Left lung (tissue), 10 donors: ENCODE measurements around the gene JADE2. TPM values are rescaled to one million over a fixed set of nuclear protein-coding genes. Genes with fewer than 3 reads are reported as not detected.
"Not testable (repeated sequence)": the region's sequence is repeated elsewhere in the genome, so short reads cannot be mapped to it uniquely, and the experiment has no call there.

ENCODE experiments used
- ATAC-seq: fragments of 200-7000 bp; cut with Tn5 transposase; one replicate; pipeline ENCODE4 v1.9.1; 2020; ENCODE audit warnings: moderate library complexity
- DNase-seq, 4 donors: peaks; one replicate each; pipeline ENCODE4 v3.0.0-alpha.2; 2013 to 2020
- H3K27ac ChIP-seq, 2 donors: fragments of 200-600 bp; sonication (generic) in 1 of 2; one replicate each; pipeline versions ENCODE4 v1.5.0 to v1.8.0; 2020 to 2021
- H3K27me3 ChIP-seq, 2 donors: fragments of 200-600 bp; sonication (generic) in 1 of 2; one replicate each; pipeline versions ENCODE4 v1.5.0 to v1.8.0; 2020 to 2021
- H3K36me3 ChIP-seq, 2 donors: fragments of 200-600 bp; sonication (generic) in 1 of 2; one replicate each; pipeline versions ENCODE4 v1.5.0 to v1.8.0; 2020 to 2021
- H3K4me1 ChIP-seq, 2 donors: fragments of 200-600 bp; one replicate each; pipeline ENCODE4 v1.8.0; 2021
- H3K4me3 ChIP-seq, 2 donors: fragments of 200-600 bp; sonication (generic) in 1 of 2; one replicate each; pipeline versions ENCODE4 v1.5.0 to v1.8.0; 2020 to 2021; ENCODE audit warnings: mild to moderate bottlenecking in 1 of 2
- H3K9me3 ChIP-seq, 2 donors: fragments of 200-600 bp; sonication (generic) in 1 of 2; one replicate each; pipeline versions ENCODE4 v1.5.0 to v1.8.0; 2020 to 2021
- intact Hi-C, 2 donors: fragments of 100-400 bp; cut with DNase I; formaldehyde crosslinking; loops; one replicate each; pipeline versions ENCODE4 v1.11.2 to v1.14.2; 2022
- polyA plus RNA-seq, 6 donors: library from polyadenylated mRNA; unstranded; fragments of 120-200 nt; gene quantifications; one replicate each; pipeline ENCODE4 v1.2.1, GENCODE V29; 2013; ENCODE audit not compliant: insufficient read length in 6 of 6
- total RNA-seq, 2 donors: library from RNA; stranded (reverse); fragmentation: NEBNext Ultra II Directional; extraction: Animal tissue kit (Norgen Biotek cat#: 25700); gene quantifications; one replicate each; pipeline ENCODE4 v1.2.1, GENCODE V29; 2021
- TF ChIP-seq, protein P1 (sequence below), 2 donors: fragments of 200-600 bp; sonication (generic) in 1 of 2; IDR thresholded peaks; one replicate each; pipeline versions ENCODE4 v1.5.0 to v1.8.0; 2021; ENCODE audit warnings: antibody characterized with exemption in 2 of 2
- donor health status: DM: no; HTN: yes; CAD: no.
- donor health status: DM: no; HTN: no; CAD: no.

JADE2 gene
- total and polyA plus RNA-seq, 8 donors = 13.5 to 51.1 (median 17.3) TPM

DNA sequence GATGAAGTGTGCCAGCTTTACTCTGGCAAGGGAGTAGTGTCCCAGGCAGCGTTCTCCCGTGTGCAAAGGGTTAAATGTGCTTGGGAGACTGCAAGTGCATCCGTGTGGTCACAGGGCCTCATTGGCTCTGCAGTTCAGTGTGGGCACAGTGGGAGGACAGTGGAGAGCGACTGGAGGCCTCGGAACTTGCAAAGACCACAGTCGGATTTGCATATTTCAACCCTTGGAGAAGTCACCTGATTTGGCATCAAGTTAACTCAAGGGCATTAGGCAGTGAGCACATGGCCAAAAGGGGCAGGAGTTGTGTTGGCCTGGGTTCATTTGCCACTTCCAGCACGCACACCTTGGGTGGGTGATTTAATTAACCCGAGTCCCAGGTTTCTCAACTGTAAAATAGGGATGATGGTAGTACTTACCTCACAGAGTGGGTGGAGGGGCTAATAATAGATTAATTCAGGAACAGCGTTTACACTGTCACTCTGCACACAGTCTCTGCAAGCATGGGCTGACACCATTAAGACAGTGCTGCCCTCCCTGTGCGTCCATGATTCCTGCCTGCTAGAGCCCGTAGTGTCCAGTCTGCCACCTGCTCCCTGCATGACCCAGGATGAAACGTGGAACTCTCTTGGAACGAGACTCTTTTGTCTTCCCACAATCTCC, 22.7 kb downstream of the JADE2 start:
- no peak for DNase-seq
- Histone ChIP-seq H3K36me3 (peaks cover 0 to 44% of the 10 kb centered on the region in 2 donors), H3K4me1 (peaks cover 29 to 48% of the 10 kb centered on the region in 2 donors), H3K27ac (no peak overlapping the region), H3K4me3 (no peak overlapping the region), H3K9me3 (no peaks in the 10 kb centered on the region), H3K27me3 (no peaks in the 10 kb centered on the region)
- intact Hi-C loops = no loop called here
- ATAC-seq = no peak
- TF ChIP-seq, protein P1, sequence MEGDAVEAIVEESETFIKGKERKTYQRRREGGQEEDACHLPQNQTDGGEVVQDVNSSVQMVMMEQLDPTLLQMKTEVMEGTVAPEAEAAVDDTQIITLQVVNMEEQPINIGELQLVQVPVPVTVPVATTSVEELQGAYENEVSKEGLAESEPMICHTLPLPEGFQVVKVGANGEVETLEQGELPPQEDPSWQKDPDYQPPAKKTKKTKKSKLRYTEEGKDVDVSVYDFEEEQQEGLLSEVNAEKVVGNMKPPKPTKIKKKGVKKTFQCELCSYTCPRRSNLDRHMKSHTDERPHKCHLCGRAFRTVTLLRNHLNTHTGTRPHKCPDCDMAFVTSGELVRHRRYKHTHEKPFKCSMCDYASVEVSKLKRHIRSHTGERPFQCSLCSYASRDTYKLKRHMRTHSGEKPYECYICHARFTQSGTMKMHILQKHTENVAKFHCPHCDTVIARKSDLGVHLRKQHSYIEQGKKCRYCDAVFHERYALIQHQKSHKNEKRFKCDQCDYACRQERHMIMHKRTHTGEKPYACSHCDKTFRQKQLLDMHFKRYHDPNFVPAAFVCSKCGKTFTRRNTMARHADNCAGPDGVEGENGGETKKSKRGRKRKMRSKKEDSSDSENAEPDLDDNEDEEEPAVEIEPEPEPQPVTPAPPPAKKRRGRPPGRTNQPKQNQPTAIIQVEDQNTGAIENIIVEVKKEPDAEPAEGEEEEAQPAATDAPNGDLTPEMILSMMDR (IDR thresholded peaks at IDR 0.05) = no peak

DNA sequence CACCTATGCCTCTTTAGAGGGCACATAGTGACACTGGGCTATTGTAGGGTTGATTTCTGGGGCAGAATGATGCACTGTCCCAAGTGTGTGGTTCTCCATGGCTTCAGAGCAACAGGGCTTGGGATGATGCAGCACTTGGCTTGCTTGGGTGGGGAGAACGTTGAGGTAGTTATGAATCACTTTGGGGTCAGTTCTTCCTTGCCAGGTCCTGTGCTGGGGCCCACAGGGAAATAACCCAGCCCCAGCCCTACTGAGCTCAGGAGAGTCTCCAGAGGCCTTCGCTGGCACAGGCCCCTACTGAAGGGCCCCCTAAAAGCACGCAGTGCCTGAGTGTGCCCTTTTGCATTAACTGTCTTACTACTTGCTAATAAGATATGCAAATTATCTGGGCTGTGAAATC, 24.2 kb downstream of the JADE2 start:
- ATAC-seq = no peak
- Histone ChIP-seq H3K36me3 (peaks cover 0 to 54% of the 10 kb centered on the region in 2 donors), H3K4me3 (no peak overlapping the region), H3K9me3 (no peaks in the 10 kb centered on the region), H3K27me3 (no peaks in the 10 kb centered on the region), H3K27ac (no peak overlapping the region), H3K4me1 (peaks cover 30 to 45% of the 10 kb centered on the region in 2 donors)
- TF ChIP-seq, protein P1 (IDR thresholded peaks at IDR 0.05) = no peak
- intact Hi-C loops = no loop called here
- DNase-seq = peak in 1 of 4 donors; percentile 12

DNA sequence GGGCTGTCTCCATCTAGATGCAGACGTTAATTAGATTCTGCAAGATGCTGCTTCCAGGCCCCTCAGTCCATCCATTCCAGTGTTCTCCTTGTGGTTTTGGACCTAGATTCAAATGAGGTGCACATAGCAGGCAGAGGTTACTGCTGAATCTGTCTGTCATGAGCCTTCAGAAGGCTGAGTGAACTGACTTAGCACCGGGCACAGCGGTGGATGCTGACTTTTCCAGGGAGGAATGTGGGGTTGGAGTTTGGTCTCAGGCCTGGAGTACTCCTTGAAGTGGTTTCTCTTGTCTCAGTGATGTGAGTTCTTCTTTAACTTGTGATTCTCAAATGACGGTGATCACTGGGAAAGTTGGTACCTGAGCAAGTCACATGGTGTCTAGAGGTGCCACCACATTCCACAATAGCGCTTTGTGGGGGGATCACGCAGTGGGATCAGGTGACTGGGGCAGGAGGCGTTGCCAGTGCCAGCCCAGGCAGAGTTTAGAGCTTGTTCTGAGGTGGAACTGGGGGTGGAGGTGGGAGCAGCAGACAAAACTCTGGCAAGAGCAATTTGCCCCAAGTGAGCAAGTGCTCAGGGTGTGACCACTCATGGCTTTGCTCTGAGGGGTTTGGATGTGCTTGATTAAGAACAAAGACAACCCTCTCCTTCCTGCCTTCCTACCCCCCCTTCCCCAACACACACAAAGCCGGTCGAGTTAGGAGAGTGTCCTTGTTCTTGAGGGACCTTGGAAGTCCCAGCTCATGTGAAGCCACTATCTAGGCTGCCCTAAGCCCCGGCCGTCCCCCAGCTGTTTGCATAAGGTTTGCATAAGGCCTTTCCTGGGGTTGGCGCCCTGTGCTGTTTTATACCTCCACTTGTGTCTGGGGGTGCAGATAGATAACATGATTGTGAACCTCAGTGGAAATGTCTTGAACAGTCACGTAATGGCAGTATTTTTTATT, 25.1 kb downstream of the JADE2 start:
- H3K36me3 ChIP-seq = peaks cover 0 to 54% of the 10 kb centered on the region in 2 donors
- no peaks in the 10 kb centered on the region for H3K9me3 ChIP-seq
- no peaks in the 10 kb centered on the region for H3K27me3 ChIP-seq
- ATAC-seq = no peak
- no peak overlapping the region for H3K27ac ChIP-seq
- H3K4me1 ChIP-seq = peaks cover 27 to 45% of the 10 kb centered on the region in 2 donors
- TF ChIP-seq, protein P1 (IDR thresholded peaks at IDR 0.05) = no peak
- intact Hi-C loops = no loop called here
- H3K4me3 ChIP-seq = no peak overlapping the region
- peak in 1 of 4 donors; percentile 15 for DNase-seq

DNA sequence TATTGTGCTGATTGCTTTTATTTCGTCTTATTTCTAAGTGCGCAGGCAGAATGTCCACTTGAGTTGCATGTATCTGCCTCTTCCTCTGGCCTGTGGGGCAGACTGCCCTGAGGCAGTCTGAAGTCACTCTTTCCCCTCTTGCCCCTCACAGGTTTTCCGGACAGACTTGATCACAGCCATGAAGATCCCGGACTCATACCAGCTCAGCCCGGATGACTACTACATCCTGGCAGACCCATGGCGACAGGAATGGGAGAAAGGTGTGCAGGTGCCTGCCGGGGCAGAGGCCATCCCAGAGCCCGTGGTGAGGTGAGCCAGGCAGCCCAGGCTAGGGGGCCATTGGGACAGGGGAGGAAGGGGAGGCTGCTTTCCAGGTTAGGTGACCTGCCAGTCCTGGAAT, 26.4 kb downstream of the JADE2 start:
- Histone ChIP-seq H3K4me1 (peaks cover 24 to 49% of the 10 kb centered on the region in 2 donors), H3K9me3 (no peaks in the 10 kb centered on the region), H3K27ac (peak overlapping the region in 1 of 2 donors; percentile 37), H3K27me3 (no peaks in the 10 kb centered on the region), H3K4me3 (no peak overlapping the region), H3K36me3 (peaks cover 0 to 54% of the 10 kb centered on the region in 2 donors)
- TF ChIP-seq, protein P1 (IDR thresholded peaks at IDR 0.05) = no peak
- DNase-seq = no peak
- intact Hi-C loops = no loop called here
- no peak for ATAC-seq

DNA sequence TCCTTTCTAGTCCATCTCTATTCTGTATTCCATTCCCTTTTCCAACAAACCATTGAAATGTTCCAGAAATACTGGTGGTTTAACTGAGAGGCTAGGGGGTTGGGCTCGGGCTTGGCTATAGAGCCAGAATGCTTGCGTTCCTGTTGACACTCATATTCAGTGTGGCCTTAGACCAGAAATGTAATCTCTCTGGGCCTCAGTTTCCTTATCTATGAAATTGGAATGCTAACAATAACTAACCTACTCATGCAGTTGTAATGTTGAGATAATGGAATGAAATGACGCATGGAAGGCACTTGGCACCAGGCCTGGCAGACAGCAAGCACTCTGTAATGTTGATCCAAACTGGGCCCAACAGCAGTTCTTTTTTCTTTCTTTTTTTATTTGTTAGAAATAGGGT, 26.8 kb downstream of the JADE2 start:
- no peak overlapping the region for H3K4me3 ChIP-seq
- H3K9me3 ChIP-seq = no peaks in the 10 kb centered on the region
- DNase-seq (no peak), ATAC-seq (peak; percentile 38)
- peaks cover 0 to 54% of the 10 kb centered on the region in 2 donors for H3K36me3 ChIP-seq
- no peaks in the 10 kb centered on the region for H3K27me3 ChIP-seq
- peaks cover 23 to 48% of the 10 kb centered on the region in 2 donors for H3K4me1 ChIP-seq
- peak overlapping the region in 1 of 2 donors; percentile 37 for H3K27ac ChIP-seq
- intact Hi-C loops = no loop called here
- TF ChIP-seq, protein P1 (IDR thresholded peaks at IDR 0.05) = no peak

DNA sequence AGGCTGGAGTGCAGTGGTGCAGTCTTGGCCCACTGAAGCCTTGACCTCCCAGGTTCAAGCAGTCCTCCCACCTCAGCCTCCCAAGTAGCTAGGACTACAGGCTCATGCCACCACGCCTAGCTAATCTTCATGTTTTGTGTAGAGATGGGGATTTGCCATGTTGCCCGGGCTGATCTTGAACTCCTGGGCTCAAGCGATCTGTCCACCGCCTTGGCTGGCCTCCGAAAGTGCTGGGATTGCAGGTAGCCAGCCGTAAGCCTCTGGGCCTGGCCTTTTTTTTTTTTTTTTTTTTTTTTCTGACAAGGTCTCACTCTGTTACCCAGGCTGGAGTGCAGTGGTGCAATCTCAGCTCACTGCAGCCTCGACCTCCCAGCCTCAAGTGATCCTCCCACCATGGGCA, 27.2 kb downstream of the JADE2 start:
- ATAC-seq, DNase-seq, intact Hi-C loops, H3K4me3 ChIP-seq, H3K9me3 ChIP-seq, H3K27me3 ChIP-seq: not testable (repeated sequence)
- H3K4me1 ChIP-seq = peaks cover 19 to 44% of the 10 kb centered on the region in 2 donors
- H3K27ac ChIP-seq = peak overlapping the region in 1 of 2 donors; percentile 37
- H3K36me3 ChIP-seq = peaks cover 0 to 54% of the 10 kb centered on the region in 2 donors
